Tibial nerve (tissue), 4 donors: Measurements from ENCODE around the gene SHF. TPM values are rescaled to one million over a fixed set of nuclear protein-coding genes. Genes with fewer than 3 reads are reported as not detected.

Source experiments
- DNase-seq, 2 donors: peaks; one replicate each; pipeline ENCODE4 v3.0.0-alpha.2; 2019; ENCODE audit warnings: low spot score in 2 of 2
- H3K27ac ChIP-seq, 4 donors: fragments of 200-600 bp; sonication (generic) in 3 of 4; one replicate each; pipeline ENCODE4 v1.5.1; 2017 to 2019; ENCODE audit warnings: mild to moderate bottlenecking in 1 of 4
- H3K27me3 ChIP-seq, 2 donors: fragments of 200-600 bp; sonication (generic) in 1 of 2; one replicate each; pipeline versions ENCODE4 v1.5.1 to v1.6.0; 2017 to 2019
- H3K36me3 ChIP-seq, 3 donors: fragments of 200-600 bp; sonication (generic); one replicate each; pipeline ENCODE4 v1.5.1; 2018 to 2019
- H3K4me1 ChIP-seq, 4 donors: fragments of 200-600 bp; sonication (generic) in 3 of 4; one replicate each; pipeline ENCODE4 v1.5.1; 2017 to 2019
- H3K4me3 ChIP-seq, 4 donors: fragments of 200-600 bp; sonication (generic) in 3 of 4; one replicate each; pipeline ENCODE4 v1.5.1; 2017 to 2019; ENCODE audit warnings: mild to moderate bottlenecking in 1 of 4, moderate library complexity in 1 of 4
- H3K9me3 ChIP-seq, 4 donors: fragments of 200-600 bp; sonication (generic) in 3 of 4; one replicate each; pipeline ENCODE4 v1.5.1; 2017 to 2019
- CTCF ChIP-seq, 5 experiments: fragments of 200-600 bp in 3 of 5; fragments of 450-650 bp in 2 of 5; sonication (generic) in 3 of 5; IDR thresholded peaks; one replicate each; pipeline ENCODE4 v1.5.1; 2016 to 2019; ENCODE audit warnings: antibody characterized with exemption in 5 of 5, mild to moderate bottlenecking in 3 of 5, moderate library complexity in 2 of 5
- EP300 ChIP-seq, 2 donors: sonication (generic); formaldehyde crosslinking; IDR thresholded peaks; one replicate each; pipeline ENCODE4 v1.6.1; 2017; ENCODE audit warnings: antibody characterized with exemption in 2 of 2, mild to moderate bottlenecking in 1 of 2
- POLR2A ChIP-seq, 2 donors: fragments of 450-650 bp; IDR thresholded peaks; one replicate each; pipeline ENCODE4 v1.6.1; 2017; ENCODE audit warnings: antibody characterized with exemption in 2 of 2, mild to moderate bottlenecking in 2 of 2, moderate library complexity in 2 of 2
- WGBS, 2 donors: methylation state at CpG; one replicate each; pipeline ENCODE4 v1.1.5; 2018; 5-methylcytosine and 5-hydroxymethylcytosine counted together
- total RNA-seq, 4 donors: library from RNA; depleted of rRNA; stranded (reverse); fragments of >200 nt; gene quantifications; one replicate each; pipeline ENCODE4 v1.1.0, GENCODE V29; 2016

Gene SHF
- total RNA-seq, 4 donors from 2014 or later = 18.8 to 36.6 (median 25.5) TPM

- DNase-seq = peak; percentile 82 to 85
- peaks cover 0 to 32% (median 8%) of the 10 kb centered on the region in 4 donors for H3K4me1 ChIP-seq
- TF ChIP-seq CTCF (IDR thresholded peaks at IDR 0.05) (no peak), POLR2A (IDR thresholded peaks at IDR 0.05) (peak in 1 of 2 donors; percentile 2)
- no peaks in the 10 kb centered on the region for H3K36me3 ChIP-seq
- no peaks in the 10 kb centered on the region for H3K9me3 ChIP-seq
- WGBS, 2 donors = 4 to 5% methylated on average over 34 of the region's 34 CpGs
- peak overlapping the region; percentile 59 to 88 (median 77) for H3K4me3 ChIP-seq
- H3K27me3 ChIP-seq = no peaks in the 10 kb centered on the region
- peak overlapping the region; percentile 97 to 100 (median 98) for H3K27ac ChIP-seq
Observed at GRCh38 chr15:45200799-45201556, 13.2 kb upstream of the SHF start.

- peak; percentile 52 to 98 for TF ChIP-seq EP300 (IDR thresholded peaks at IDR 0.05)
- TF ChIP-seq CTCF (IDR thresholded peaks at IDR 0.05) = no peak
- TF ChIP-seq POLR2A (IDR thresholded peaks at IDR 0.05) = peak; percentile 64 to 84
- 1% methylated on average over 34 of the region's 34 CpGs for WGBS, 2 donors
- H3K4me1 ChIP-seq = peaks cover 0 to 32% (median 8%) of the 10 kb centered on the region in 4 donors
- H3K36me3 ChIP-seq = no peaks in the 10 kb centered on the region
- peak overlapping the region; percentile 97 to 100 (median 98) for H3K27ac ChIP-seq
- H3K27me3 ChIP-seq = no peaks in the 10 kb centered on the region
- DNase-seq = peak; percentile 97 to 100
- H3K9me3 ChIP-seq = no peaks in the 10 kb centered on the region
- peak overlapping the region; percentile 68 to 88 (median 78) for H3K4me3 ChIP-seq
Observed at GRCh38 chr15:45200001-45200798, 12.4 kb upstream of the SHF start.

- Histone ChIP-seq H3K27ac (peak overlapping the region; percentile 97 to 100 (median 98)), H3K9me3 (no peaks in the 10 kb centered on the region), H3K4me3 (peak overlapping the region; percentile 68 to 88 (median 78)), H3K4me1 (peaks cover 0 to 32% (median 8%) of the 10 kb centered on the region in 4 donors), H3K27me3 (no peaks in the 10 kb centered on the region), H3K36me3 (no peaks in the 10 kb centered on the region)
- TF ChIP-seq CTCF (IDR thresholded peaks at IDR 0.05) (peak in 1 of 5 experiments; percentile 0), POLR2A (IDR thresholded peaks at IDR 0.05) (no peak), EP300 (IDR thresholded peaks at IDR 0.05) (no peak)
- DNase-seq = peak in 1 of 2 donors; percentile 37
- WGBS, 2 donors = 1 to 2% methylated on average over 25 of the region's 25 CpGs
Observed at GRCh38 chr15:45199136-45199810, 11.5 kb upstream of the SHF start.

GRCh38 chr15:45198337-45199135, 10.8 kb upstream of the SHF start:
- H3K36me3 ChIP-seq = no peaks in the 10 kb centered on the region
- peak overlapping the region; percentile 68 to 88 (median 78) for H3K4me3 ChIP-seq
- DNase-seq = peak; percentile 93 to 98
- WGBS, 2 donors = 0 to 1% methylated on average over 42 of the region's 42 CpGs
- H3K27me3 ChIP-seq = no peaks in the 10 kb centered on the region
- peak overlapping the region; percentile 97 to 100 (median 98) for H3K27ac ChIP-seq
- peaks cover 0 to 26% (median 7%) of the 10 kb centered on the region in 4 donors for H3K4me1 ChIP-seq
- H3K9me3 ChIP-seq = no peaks in the 10 kb centered on the region
- peak; percentile 36 to 99 for TF ChIP-seq EP300 (IDR thresholded peaks at IDR 0.05)
- TF ChIP-seq POLR2A (IDR thresholded peaks at IDR 0.05) = peak; percentile 93 to 96
- peak; percentile 64 to 89 (median 84) for TF ChIP-seq CTCF (IDR thresholded peaks at IDR 0.05)
